ENCODE data around the gene FGFRL1. TPM values are rescaled to one million over a fixed set of nuclear protein-coding genes. Genes with fewer than 3 reads are reported as not detected.

The FGFRL1 gene
- total and polyA plus RNA-seq, 2 donors (not counting 1 experiment from before 2014, with no cell fraction given): 6.1 to 10.0 TPM

DNA sequence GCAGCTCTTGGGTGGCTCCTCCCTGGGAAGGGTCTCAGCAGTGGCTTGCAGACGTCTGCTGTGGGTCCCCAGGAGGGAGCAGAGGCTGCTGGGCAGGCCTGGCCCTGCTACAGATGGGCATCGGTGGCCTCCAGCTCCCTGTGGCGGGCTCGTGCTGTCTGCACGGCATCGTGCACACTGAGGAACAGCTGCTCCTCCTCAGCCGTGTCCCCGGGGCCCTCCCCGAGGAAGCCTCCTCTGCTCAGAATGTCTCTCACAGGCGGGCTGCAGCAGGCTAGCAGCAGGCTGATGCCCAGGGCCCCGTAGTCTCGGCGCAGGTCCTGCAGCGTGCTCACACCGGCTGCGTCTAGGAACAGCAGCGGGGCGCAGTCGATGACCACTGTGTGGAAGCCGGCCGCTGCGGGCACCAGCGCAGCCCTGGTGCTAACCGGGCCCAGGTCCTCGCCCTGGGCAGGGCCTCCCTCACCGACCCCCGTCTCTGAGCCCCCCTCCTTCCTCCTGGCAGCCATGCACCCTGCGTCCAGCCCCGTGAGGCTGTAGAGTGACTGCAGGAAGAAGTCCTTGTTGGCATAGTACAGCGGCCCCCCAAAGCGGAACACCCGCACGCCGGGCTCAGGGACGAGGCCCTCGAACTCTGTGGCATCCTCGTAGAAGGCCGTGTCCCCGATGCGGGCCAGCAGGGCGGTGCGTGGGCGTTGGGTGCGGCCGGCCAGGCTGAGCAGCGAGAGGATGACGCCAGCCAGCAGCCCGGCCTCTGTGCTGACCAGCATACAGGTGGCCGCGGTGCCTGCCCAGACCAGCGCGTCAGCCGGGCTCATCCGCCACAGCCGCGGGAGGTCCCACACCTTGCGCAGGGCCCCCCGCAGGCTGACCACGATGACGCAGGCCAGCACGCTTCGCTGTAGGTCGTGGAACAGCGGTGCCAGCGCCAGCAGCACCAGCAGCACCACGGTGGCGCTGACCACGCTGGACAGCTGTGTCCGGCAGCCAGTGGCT is 22.4 kb upstream of the FGFRL1 start:
- TF ChIP-seq, protein P1, sequence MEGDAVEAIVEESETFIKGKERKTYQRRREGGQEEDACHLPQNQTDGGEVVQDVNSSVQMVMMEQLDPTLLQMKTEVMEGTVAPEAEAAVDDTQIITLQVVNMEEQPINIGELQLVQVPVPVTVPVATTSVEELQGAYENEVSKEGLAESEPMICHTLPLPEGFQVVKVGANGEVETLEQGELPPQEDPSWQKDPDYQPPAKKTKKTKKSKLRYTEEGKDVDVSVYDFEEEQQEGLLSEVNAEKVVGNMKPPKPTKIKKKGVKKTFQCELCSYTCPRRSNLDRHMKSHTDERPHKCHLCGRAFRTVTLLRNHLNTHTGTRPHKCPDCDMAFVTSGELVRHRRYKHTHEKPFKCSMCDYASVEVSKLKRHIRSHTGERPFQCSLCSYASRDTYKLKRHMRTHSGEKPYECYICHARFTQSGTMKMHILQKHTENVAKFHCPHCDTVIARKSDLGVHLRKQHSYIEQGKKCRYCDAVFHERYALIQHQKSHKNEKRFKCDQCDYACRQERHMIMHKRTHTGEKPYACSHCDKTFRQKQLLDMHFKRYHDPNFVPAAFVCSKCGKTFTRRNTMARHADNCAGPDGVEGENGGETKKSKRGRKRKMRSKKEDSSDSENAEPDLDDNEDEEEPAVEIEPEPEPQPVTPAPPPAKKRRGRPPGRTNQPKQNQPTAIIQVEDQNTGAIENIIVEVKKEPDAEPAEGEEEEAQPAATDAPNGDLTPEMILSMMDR (conservative IDR thresholded peaks at IDR 0.05 in 1 of 2, IDR thresholded peaks at IDR 0.05 in 1 of 2; ENCODE audit: low read depth in 1 of 2, low read length in 2 of 2): no peak
- TF ChIP-seq EZH2 (IDR thresholded peaks at IDR 0.05; ENCODE audit: low read length, missing control alignments): no peak
- no peaks in the 10 kb centered on the region for H4K20me1 ChIP-seq (ENCODE audit: control insufficient read depth, extremely low read depth, insufficient read depth, low read length)
- no peak overlapping the region for H2AFZ ChIP-seq (ENCODE audit: low read length)
- no peak overlapping the region for H3K9ac ChIP-seq (ENCODE audit: insufficient read depth, low read length)
- no peak for DNase-seq (ENCODE audit: low read depth in 2 of 2)
- H3K4me2 ChIP-seq (ENCODE audit: extremely low read depth, insufficient read depth, low read length): no peak overlapping the region
- H3K4me1 ChIP-seq (ENCODE audit: control insufficient read depth, extremely low read depth, insufficient read depth, low read length): no peaks in the 10 kb centered on the region
- H3K27ac ChIP-seq (ENCODE audit: insufficient read depth, low read length): no peak overlapping the region
- peaks cover 6% of the 10 kb centered on the region for H3K36me3 ChIP-seq (ENCODE audit: control insufficient read depth, insufficient read depth, low read length)
- H3K4me3 ChIP-seq (replicated peaks in 1 of 4; ENCODE audit: control extremely low read depth in 1 of 4, insufficient read depth in 1 of 4, low read depth in 3 of 4, low read length in 4 of 4): no peak overlapping the region
- no peaks in the 10 kb centered on the region for H3K79me2 ChIP-seq (ENCODE audit: control insufficient read depth, insufficient read depth, low read length)
- H3K9me3 ChIP-seq (ENCODE audit: control insufficient read depth, insufficient read depth, low read depth, low read length): no peaks in the 10 kb centered on the region
- no peaks in the 10 kb centered on the region for H3K27me3 ChIP-seq (ENCODE audit: control insufficient read depth, insufficient read depth, low read length)

DNA sequence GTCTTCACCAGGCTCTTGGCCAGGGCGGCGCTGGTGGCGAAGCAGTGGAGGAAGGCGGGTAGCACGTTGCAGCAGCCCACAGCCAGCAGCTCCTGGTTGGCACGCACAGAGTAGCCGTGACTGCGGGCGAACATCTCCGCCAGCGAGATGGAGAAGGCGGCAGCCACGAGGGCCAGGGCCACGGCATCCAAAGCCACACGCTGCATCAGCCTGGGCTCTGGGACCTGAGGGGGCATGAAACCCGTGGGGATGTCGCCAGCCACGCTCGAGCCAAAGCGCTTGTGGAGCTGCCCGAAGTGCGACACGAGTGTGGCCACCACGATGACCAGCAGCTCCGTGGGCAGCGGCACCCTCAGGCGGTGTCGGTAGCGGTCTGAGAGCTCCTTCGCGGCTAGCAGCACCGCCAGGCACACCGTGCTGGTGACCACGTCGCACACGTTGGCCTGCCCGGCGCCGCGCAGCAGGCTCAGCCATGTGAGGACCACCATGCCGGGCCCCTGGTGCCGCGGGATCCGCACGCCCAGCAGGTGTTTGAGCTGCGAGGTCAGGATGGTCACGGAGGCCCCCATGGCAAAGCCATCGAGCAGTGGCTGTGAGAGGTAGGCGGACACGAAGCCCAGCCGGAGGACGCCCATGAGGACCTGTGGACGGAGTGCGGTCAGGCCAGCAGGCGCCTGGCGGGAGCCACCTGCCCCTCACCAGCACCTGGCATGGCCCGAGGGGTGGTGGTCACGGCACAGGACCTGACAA is 21.5 kb upstream of the FGFRL1 start:
- DNase-seq (ENCODE audit: low read depth in 2 of 2): no peak
- no peaks in the 10 kb centered on the region for H3K79me2 ChIP-seq (ENCODE audit: control insufficient read depth, insufficient read depth, low read length)
- peaks cover 6% of the 10 kb centered on the region for H3K36me3 ChIP-seq (ENCODE audit: control insufficient read depth, insufficient read depth, low read length)

More for the DNA sequence above, 21.5 kb upstream of the FGFRL1 start:
- no peak overlapping the region for H3K27ac ChIP-seq (ENCODE audit: insufficient read depth, low read length)
- no peaks in the 10 kb centered on the region for H4K20me1 ChIP-seq (ENCODE audit: control insufficient read depth, extremely low read depth, insufficient read depth, low read length)
- TF ChIP-seq, protein P1 (conservative IDR thresholded peaks at IDR 0.05 in 1 of 2, IDR thresholded peaks at IDR 0.05 in 1 of 2; ENCODE audit: low read depth in 1 of 2, low read length in 2 of 2): no peak
- TF ChIP-seq EZH2 (IDR thresholded peaks at IDR 0.05; ENCODE audit: low read length, missing control alignments): no peak
- H3K27me3 ChIP-seq (ENCODE audit: control insufficient read depth, insufficient read depth, low read length): no peaks in the 10 kb centered on the region
- no peaks in the 10 kb centered on the region for H3K9me3 ChIP-seq (ENCODE audit: control insufficient read depth, insufficient read depth, low read depth, low read length)
- H3K4me3 ChIP-seq (replicated peaks in 1 of 4; ENCODE audit: control extremely low read depth in 1 of 4, insufficient read depth in 1 of 4, low read depth in 3 of 4, low read length in 4 of 4): no peak overlapping the region
- no peak overlapping the region for H2AFZ ChIP-seq (ENCODE audit: low read length)
- H3K9ac ChIP-seq (ENCODE audit: insufficient read depth, low read length): no peak overlapping the region
- no peaks in the 10 kb centered on the region for H3K4me1 ChIP-seq (ENCODE audit: control insufficient read depth, extremely low read depth, insufficient read depth, low read length)
- no peak overlapping the region for H3K4me2 ChIP-seq (ENCODE audit: extremely low read depth, insufficient read depth, low read length)

Measured in fibroblast of lung (primary cell).